HG03457 (cell line): ENCODE data around the gene DAO.
"Not testable (repeated sequence)": the region's sequence is repeated elsewhere in the genome, so short reads cannot be mapped to it uniquely, and the experiment has no call there.

Source experiments
- ATAC-seq: cut with Tn5 transposase; IDR thresholded peaks from one replicate; pipeline ENCODE4 v1.9.1; 2021; ENCODE audit warnings: moderate number of reproducible peaks; ENCODE audit not compliant: unreplicated experiment

Gene DAO

DNA sequence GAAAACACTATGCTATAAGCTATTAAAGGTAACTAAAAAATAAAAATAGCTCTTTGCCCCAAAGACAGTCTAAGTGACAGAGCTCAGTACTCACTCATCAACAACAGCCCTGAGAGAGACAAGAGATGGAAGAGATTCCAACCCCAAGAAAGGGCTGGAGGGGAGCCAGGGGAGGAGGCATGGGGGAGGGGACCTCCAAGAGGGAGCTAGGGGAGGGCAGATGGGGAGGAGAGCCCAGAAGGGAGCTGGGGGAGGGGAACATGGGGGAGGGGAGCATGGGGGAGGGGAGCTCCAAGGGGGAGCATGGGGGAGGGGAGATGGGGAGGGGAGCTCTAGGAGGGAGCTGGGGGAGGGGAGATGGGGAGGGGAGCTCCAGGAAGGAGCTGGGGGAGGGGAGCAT lies 30.2 kb upstream of the DAO start:
- ATAC-seq, result no peak

DNA sequence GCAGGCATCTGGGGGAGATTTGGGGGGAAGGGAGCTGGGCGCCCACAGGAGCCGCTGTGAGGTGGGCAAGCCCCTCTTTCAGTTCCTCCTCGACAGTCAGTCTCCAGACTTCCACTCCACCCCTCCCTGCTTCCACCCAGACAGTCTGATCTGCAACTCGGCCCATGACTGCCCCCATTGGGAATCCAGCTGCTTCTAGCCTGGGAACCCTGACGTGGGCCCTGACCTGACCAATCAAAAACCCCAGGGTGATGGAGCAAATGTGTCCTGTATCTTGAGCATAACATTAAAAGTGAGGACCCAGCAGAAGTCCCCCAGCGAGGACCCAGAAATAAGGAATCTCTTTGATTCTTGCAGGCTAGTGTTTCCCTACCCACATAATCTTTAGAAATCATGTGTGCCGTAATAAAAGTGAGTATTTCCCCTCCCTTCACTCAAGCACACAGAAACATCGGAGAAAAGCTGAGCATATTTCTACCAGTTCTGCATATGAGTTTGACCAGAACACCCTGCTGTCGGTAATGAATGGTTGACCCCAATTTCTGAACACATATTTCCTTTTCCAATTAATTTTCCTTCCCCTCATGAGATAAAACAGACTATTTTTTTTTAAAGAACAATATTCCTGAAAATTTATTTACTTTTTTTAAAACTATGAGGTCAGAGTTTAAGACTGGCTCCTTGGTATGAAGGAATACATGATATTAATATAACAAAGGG lies 28.9 kb upstream of the DAO start:
- no peak for ATAC-seq

DNA sequence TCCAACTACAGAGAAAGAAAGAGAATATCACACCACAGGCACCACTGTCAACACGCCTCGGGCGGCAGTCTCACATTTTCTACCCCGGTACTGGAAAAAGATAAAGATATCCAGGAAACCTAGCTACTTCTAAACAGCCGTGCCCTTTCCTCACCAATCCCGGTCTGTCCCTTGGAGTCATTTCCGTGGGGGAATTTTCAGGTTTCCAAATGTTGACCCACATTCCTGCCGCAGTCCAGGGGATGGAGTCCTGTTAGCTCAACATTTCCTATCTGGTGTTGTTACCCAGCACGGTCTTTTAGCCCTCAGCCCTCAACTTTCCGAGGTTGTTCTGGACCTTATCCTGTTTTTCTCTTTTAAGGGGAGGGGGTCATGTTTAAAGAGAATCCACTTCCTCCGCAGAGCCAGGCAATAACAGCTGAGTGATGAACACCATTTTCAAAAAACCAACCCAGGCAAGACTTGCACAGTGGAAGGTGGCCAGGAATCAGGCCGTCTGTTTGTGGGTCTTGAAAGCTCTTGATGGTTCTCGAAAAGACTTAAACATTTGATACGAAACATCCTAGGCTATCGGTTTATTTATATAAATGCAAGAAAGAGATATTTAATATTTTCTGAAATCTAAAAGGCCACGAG lies 27.1 kb upstream of the DAO start:
- no peak for ATAC-seq

DNA sequence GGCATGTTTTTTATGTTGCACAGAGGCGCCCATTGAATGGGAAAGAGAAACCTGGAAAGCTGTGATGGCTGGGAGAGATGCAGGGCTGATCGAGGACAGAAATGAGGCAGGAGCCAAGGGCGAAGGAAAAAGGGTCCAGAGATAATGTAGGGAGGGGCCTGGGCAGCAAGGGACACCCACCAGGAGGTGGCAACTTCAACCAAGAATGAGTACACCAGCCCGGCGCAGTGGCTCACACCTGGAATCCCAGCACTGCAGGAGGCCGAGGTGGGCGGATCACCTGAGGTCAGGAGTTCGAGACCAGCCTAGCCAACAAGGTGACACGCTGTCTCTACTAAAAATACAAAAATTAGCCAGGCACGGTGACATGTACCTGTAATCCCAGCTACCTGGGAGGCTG lies 26.5 kb upstream of the DAO start:
- no peak for ATAC-seq

DNA sequence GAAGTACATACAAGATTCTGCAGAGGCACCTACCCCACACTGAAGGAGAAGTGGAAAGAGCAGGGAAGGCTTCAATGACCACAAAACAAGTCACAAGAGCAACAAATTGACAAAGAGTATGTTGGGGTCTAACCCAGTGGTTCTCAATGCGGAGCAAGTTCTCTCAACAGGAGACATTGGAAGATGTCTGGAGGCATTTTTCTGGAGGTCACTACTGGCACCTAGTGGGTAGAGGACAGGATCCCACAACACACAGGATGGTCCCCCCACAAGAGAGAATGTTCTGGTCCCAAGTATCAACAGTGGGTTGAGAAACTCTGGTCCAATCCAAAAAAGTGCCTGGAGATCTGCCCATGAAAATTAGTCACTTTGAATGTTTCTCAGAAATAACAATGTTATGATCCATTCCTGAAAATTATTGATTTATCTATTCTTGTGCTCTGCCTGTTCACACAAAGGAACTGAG lies 25.9 kb upstream of the DAO start:
- ATAC-seq, result no peak

DNA sequence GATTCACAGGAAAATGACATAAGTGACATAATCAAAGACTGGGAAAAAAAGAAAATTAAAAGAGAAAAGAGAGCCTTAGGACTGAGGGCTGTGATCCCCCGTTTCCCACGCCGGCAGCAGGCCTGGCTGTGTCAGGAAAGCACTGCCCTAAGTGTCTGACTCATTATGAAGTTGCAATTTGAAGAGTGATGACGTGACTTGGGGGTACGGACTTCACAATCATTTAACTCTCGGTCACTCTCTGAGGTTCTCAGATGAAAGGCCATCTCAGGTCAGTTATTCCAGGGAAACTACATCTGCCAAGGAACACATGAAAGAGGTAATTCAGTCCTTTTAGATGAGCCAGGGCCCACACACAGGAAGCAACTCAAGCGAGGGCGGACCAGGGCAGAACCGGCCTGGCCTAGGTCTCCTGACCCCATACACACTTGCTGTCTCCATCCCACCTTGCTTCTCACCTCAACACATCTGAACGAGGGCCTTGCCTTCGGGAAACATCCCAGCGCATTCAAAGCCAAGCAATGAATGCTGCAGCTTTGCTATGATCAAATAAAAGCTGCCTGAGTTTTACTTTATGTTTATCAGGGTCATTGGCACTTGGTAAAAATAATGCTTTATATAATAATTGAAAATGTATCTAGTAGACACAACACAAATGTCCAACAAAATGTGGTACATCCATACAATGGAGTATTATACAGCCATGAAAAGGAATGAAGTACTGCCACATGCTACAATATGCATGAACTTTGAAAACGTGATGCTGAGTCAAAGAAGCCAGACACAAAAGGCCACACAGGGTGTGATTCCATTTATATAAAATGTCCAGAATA lies 25.2 kb upstream of the DAO start:
- ATAC-seq, result no peak

DNA sequence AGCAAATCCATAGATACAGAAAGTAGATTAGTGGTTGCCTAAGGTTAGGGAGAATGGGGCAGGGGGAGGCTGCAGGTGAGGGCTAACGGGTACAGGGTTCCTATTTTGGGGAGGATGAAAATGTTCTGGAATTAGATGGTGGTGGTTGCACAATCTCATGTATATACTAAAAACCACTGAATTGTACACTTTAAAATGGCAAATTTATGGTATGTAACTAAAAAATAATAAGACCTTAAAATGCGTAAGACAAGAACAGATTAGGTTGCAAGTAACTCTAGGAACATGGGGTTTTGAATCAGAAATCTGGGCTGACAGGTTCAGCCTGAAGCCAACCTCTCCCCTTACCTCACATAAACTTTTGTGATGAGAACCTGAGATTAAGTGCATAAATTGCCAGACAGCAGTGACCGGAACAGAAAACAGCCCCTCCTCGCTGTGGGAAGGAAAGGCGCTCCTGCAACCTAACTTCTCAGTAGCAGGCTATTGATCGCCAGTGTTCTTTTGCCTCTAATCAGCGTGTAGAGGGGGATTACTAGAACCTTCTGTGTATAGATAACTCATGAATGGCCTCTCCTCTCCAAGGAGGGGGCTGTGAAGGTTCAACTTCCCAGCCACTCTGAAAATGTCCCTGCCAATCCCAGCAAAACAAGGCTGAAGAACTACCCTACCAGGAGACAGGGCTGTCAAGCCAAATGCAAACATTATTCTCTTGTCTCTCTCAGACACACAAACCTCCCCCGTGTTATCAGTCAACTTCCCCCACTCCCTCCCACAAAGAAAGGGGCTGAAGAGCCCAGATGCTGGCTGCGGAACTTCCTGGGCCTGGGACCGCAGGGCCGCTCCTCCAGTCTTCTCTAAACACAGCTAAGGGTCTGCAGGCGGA lies 24.4 kb upstream of the DAO start:
- no peak for ATAC-seq

DNA sequence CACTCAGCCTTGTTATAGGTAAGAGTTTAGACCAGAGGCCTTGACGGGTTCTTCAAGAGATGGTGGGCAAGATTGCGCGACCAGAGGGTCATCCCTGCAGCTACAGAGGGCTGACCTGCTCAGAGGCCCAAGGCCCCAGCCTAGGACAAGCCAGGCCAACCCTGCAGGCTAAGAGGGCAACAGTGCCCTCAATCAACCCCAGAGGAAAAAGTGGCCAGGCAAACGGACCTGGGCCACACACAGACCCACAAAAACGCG lies 23.8 kb upstream of the DAO start:
- ATAC-seq, result no peak

DNA sequence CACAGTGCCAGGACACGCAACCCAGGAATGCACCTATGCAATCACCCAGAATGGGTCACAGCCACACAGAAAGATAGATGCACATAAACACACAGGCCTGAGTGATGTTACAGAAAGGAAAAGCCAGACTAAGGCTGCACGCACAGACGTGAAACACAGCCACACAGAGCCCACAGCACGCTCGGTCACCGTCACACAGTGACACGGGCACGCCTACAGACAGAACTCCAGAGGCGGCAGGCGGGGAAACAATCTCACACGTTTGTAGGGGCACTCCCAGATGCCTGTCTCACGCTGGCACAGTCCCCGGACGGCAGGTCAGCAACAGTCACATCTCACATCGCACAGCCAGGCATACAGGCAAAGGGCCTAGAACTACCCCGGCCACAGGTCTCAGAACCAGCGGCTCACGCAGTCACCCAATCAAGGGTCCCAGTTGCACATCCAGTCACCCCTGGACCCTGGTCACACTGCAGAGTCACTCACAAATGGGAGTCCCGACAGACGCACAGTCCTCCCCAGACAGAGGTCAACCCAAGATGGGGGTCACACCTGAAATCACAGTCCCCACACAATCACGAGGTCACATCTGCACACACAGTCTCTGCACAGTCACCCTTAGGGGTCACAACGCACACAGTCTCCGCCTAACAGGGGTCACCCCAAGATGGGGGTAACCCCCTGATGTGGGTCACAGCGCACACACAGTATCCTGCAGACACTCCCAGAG lies 23.3 kb upstream of the DAO start:
- ATAC-seq, result peak; percentile 13

DNA sequence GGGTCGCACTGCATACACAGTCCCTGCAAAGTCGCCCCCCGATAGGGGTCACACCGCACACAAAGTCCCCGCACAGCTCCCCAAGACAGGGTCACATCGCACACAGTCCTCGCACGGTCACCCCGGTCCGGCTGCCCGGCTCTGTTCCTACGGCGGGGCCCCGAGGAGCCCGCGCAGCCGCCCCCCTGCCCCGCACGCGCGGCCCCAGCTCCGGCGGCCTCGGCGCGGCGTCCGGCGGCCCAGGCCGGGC lies 22.8 kb upstream of the DAO start:
- peak; percentile 19 for ATAC-seq

DNA sequence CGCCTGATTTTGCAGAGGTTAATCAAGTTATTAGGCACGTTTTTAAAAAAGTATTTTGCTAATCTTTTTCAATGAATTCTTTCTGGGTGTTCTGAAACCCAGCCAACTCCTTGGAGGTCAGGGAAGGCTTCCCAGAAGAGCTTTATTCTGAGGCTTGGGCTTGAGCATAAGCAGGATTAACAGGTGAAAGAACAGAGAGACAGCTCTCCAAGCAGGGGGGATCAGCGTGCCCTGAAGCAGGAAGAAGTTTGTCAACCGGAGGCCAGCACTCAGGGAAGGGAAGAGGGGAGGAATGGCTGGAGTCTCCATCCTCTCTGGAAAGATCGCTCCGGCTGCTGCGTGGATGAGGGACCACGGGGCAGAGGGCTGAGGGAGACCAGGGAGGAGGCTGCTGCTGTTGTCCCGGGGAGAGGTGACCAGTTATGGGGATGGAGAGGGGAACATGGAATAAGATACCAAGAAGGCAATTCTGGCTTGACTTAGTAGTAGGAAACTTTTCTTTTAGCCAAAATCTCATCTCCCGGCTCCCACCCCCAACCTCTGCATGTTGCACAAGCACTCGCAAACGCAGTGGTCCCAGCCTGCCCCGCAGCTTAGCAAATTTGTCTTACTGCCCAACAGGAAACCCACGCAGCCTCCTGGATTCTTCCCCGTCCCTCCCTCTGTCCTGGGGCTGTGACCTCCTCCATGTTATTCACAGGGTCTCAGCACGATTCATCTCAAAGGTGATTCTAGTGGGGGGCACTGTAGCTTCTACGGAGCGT lies 21.4 kb upstream of the DAO start:
- no peak for ATAC-seq

DNA sequence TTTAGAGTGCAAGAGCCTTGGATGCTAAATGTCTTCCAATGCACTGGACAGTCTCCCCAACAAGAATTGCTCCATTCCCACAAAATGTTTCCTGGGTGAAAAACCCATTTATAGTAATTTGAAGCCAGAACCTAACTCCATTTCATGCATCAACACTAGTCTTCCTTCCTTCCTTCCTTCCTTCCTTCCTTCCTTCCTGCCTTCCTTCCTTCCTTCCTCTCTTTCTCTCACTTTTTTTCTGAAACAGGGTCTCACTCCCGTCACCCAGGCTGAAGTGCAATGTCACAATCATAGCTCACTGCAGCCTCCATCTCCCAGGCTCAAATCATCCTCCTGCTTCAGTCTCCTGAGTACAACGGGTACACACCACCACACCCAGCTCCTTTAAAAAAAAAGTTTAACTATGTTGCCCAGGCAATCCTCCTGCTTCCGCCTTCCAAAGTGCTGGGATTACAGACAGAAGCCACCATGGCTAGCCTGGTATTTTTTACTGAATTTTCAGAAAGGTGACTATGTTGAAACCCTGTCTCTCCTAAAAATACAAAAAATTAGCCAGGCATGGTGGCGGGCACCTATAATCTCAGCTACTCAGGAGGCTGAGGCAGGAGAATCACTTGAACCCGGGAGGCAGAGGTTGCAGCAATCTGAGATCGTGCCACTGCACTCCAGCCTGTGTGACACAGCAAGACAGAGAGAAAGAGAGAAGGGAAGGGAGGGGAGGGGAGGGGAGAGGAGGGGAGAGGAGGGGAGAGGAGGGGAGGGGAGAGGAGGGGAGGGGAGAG lies 20.6 kb upstream of the DAO start:
- ATAC-seq, result not testable (repeated sequence)

DNA sequence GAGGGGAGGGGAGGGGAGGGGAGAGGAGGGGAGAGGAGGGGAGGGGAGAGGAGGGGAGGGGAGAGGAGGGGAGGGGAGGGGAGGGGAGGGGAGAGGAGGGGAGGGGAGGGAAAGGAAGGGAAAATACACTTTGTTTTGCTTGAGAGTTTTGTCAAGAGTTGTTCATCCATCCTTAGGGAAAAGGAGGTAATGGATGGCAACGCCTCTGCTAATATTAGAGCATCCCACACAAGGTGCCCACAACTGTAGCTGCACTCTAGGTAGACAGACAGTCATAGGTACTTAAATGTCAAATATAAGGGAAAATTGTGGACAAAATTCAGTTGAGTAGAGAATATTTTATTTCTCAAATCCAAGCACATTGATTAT lies 20.0 kb upstream of the DAO start:
- no peak for ATAC-seq

DNA sequence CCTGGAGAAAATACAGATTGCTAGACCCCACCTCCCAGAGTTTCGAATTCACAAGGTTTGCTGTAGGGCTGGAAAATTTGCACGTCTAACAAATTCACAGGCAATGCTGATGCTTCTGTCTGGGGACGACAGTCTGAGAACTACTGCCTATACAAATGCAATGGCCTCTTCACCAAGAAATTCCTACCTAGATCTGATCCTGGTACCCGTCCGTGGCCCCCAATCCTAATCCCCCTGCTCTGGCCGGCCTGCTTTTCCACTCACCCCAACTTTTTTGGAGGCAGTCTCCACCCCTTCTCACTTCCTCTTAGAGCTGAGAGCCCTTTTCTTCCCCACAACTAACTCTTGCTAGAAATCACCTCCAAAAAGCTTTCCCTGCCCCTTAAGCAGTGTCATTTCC lies 19.4 kb upstream of the DAO start:
- no peak for ATAC-seq

DNA sequence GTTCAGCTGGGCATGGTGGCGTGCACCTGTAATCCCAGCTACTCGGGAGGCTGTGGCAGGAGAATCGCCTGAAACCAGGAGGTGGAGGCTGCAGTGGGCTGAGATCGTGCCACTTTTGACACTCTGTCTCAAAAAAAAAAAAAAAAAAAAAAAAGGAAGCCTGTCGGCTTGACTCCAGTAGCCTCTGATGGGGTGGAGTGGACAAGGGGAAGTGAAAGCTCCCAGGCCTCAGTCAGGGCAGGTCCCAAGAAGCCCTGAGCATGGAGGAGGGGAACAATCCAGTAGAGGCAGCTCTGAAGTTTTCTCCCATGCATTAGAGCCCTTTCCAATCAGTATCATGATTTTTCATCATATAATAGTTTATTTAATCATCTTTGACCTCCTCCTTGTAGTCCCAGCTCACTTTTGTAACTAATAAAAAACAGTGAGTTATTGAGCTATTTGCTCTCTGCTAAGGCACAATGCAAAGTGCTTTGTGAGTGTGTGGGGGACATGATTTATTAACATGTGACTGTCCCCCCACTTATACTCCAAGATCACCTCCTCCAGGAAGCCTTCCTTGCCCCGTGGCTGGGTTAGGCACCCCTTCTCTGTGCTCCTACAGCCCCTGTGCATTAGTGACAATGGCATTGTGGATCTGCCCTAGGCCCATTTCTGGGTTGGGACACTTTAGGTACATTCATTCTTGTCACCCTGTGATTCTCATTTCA lies 17.9 kb upstream of the DAO start:
- no peak for ATAC-seq

DNA sequence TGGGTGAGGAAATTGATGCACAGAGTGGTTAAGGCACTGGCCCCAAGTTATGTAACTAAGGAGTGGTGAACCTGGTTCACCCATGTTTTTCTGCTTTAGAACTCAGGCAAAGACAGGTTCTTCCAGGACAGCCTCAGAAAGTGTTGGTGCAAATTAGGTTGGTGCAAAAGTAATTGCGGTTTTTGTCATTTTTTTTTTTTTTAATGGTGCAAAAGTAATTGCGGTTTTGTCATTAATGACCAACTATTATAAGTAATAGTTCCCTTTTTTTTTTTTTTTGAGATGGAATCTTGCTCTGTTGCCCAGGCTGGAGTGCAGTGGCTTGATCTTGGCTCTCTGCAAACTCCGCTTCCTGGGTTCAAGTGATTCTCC lies 17.3 kb upstream of the DAO start:
- ATAC-seq, result no peak

DNA sequence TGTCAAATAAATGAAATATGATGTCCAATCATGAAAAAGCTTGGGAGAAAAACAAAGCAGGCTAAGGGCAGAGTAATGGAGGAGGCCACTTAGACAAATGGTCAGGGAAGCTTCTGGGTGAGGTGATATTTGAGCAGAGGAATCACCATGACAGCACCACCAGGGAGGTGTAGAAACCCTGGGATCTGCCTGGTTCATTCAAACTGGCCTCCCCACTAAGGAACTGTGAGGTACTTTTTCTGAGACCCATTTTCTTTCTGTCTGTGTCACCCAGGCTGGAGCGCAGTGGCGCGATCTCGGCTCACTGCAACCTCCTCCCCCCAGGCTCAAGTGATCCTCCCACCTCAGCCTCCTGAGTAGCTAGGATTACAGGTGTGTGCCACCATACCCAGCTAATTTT lies 14.7 kb upstream of the DAO start:
- no peak for ATAC-seq

DNA sequence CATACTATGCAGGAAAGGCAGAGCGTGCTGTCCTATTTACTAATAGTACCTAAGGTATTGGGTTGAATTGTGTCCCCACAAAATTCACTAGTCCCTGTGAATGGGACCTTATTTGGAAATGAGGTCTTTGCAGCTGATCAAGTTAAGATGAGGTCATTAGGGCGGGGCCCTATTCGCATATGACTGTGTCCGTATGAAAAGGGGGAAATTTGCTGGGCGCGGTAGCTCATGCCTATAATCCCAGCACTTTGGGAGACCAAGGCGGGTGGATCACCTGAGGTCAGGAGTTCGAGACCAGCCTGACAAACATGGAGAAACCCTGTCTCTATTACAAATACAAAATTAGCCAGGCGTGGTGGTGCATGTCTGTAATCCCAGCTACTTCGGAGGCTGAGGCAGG lies 13.8 kb upstream of the DAO start:
- ATAC-seq, result not testable (repeated sequence)

DNA sequence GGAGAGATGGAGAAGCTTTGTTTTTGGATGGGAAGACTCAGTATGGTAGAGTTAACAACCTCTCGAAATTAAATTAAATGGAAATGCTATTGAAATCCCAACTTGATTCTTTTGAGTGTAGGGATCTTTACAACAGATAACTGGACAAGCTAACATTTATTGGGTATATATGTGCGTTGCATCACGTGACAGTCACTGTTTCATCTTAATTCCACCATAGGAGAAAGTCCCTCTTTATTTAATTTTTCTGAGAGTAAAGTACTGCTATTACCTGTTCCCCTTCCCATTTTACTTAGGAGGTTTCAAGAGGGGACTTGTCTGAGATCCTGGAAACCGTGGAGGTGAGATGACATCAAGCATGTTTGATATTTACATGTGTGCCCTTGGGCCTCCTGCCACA lies 11.1 kb upstream of the DAO start:
- ATAC-seq, result no peak
